ENCODE data around the gene DPY30.

GRCh38 chr2:32011485-32011960, 28.1 kb downstream of the DPY30 start:
- TF ChIP-seq, protein P1, sequence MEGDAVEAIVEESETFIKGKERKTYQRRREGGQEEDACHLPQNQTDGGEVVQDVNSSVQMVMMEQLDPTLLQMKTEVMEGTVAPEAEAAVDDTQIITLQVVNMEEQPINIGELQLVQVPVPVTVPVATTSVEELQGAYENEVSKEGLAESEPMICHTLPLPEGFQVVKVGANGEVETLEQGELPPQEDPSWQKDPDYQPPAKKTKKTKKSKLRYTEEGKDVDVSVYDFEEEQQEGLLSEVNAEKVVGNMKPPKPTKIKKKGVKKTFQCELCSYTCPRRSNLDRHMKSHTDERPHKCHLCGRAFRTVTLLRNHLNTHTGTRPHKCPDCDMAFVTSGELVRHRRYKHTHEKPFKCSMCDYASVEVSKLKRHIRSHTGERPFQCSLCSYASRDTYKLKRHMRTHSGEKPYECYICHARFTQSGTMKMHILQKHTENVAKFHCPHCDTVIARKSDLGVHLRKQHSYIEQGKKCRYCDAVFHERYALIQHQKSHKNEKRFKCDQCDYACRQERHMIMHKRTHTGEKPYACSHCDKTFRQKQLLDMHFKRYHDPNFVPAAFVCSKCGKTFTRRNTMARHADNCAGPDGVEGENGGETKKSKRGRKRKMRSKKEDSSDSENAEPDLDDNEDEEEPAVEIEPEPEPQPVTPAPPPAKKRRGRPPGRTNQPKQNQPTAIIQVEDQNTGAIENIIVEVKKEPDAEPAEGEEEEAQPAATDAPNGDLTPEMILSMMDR (IDR thresholded peaks at IDR 0.05) = no peak
- TF ChIP-seq POLR2A (IDR thresholded peaks at IDR 0.05; ENCODE audit: low read depth) (no peak), EP300 (IDR thresholded peaks at IDR 0.05) (no peak)

Data from esophagus muscularis mucosa (tissue), 4 donors.